ENCODE data around the gene UNC79. TPM values are rescaled to one million over a fixed set of nuclear protein-coding genes. Genes with fewer than 3 reads are reported as not detected.

Gene UNC79
- total RNA-seq, 4 donors from 2014 or later = 0.30 TPM; not detected in 3

DNA sequence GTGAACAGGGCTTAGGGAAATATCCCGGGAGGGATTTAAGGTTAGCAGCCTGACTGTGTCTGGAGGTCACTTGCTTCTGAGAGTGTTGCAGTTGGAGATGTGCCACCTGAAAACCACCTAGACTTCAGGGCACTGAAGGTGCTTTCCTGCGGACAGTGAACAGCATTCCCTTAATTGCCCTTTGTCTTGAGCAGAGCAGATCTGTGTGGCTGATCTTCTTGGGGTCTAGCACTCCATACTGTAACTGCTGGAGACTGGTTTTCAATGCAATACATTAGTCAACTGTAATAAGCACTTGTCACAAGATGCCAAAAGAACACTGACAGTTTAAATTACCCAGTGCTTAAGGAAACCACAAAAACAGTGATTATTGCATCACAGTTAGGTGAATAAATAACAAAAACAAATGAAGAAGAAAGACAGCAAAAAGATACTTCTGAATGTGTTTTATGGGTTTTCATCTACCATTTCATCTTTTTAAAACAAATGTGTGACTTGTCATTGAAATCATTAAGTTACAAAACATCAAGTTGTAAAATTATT is 245.7 kb downstream of the UNC79 start:
- TF ChIP-seq POLR2AphosphoS5 (IDR thresholded peaks at IDR 0.05) (no peak), EP300 (IDR thresholded peaks at IDR 0.05) (no peak), POLR2A (IDR thresholded peaks at IDR 0.05) (no peak)
- TF ChIP-seq, protein P1, sequence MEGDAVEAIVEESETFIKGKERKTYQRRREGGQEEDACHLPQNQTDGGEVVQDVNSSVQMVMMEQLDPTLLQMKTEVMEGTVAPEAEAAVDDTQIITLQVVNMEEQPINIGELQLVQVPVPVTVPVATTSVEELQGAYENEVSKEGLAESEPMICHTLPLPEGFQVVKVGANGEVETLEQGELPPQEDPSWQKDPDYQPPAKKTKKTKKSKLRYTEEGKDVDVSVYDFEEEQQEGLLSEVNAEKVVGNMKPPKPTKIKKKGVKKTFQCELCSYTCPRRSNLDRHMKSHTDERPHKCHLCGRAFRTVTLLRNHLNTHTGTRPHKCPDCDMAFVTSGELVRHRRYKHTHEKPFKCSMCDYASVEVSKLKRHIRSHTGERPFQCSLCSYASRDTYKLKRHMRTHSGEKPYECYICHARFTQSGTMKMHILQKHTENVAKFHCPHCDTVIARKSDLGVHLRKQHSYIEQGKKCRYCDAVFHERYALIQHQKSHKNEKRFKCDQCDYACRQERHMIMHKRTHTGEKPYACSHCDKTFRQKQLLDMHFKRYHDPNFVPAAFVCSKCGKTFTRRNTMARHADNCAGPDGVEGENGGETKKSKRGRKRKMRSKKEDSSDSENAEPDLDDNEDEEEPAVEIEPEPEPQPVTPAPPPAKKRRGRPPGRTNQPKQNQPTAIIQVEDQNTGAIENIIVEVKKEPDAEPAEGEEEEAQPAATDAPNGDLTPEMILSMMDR (IDR thresholded peaks at IDR 0.05) = no peak
- Histone ChIP-seq H3K27me3 (no peaks in the 10 kb centered on the region), H3K4me1 (no peaks in the 10 kb centered on the region), H3K27ac (no peak overlapping the region), H3K9me3 (no peaks in the 10 kb centered on the region), H3K36me3 (no peaks in the 10 kb centered on the region), H3K4me3 (no peak overlapping the region)
- DNase-seq (ENCODE audit: low spot score in 2 of 2) = no peak
- WGBS = 100% methylated on average over 1 of the region's 2 CpGs

DNA sequence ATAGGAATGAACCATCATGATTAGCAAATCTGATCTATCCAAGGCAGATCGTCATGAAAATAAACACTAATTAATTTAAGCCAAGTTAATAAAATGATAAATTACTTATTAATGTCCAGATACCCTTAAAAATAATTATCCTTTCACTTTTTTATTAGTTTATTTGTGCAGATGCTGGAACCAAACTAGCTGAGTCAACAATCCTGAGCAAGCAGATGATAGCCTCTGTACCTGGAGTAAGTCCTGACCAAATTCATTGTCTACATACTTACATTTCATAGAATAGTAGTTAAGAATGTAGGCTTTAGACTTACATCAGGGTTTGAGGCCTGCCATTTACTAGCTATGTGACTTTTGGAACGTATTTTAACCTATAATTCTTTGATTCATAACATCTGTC is 251.7 kb downstream of the UNC79 start:
- Histone ChIP-seq H3K36me3 (no peaks in the 10 kb centered on the region), H3K4me3 (no peak overlapping the region), H3K27me3 (no peaks in the 10 kb centered on the region), H3K9me3 (no peaks in the 10 kb centered on the region), H3K27ac (no peak overlapping the region), H3K4me1 (no peaks in the 10 kb centered on the region)
- WGBS = 79% methylated on average over 2 of the region's 2 CpGs
- TF ChIP-seq POLR2A (IDR thresholded peaks at IDR 0.05) (no peak), EP300 (IDR thresholded peaks at IDR 0.05) (no peak), POLR2AphosphoS5 (IDR thresholded peaks at IDR 0.05) (no peak)
- TF ChIP-seq, protein P1 (IDR thresholded peaks at IDR 0.05) = no peak
- no peak for DNase-seq (ENCODE audit: low spot score in 2 of 2)

DNA sequence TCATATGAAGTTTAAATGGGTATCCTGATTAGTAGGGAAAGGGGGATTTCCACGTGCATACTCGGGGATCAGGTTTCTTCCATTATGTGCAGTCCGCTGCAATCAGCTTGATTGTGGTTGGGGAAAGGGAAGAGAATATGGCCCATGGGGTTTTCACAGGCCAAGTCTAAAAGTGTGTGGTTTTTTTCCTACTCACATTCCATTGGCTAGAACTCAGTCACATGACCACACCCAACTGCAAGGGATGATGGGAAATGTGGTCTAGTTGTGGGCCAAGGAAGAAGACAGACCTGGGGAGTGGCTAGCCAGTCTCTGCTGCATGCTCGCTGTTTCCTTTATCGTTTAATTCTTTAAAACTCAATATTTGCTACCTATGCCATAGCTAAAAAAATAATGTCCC is 252.5 kb downstream of the UNC79 start:
- Histone ChIP-seq H3K4me3 (no peak overlapping the region), H3K36me3 (no peaks in the 10 kb centered on the region), H3K4me1 (no peaks in the 10 kb centered on the region), H3K9me3 (no peaks in the 10 kb centered on the region), H3K27me3 (peaks cover 2% of the 10 kb centered on the region), H3K27ac (no peak overlapping the region)
- WGBS = 55% methylated on average over 5 of the region's 5 CpGs
- no peak for DNase-seq (ENCODE audit: low spot score in 2 of 2)
- TF ChIP-seq EP300 (IDR thresholded peaks at IDR 0.05) (no peak), POLR2A (IDR thresholded peaks at IDR 0.05) (no peak), POLR2AphosphoS5 (IDR thresholded peaks at IDR 0.05) (no peak)
- TF ChIP-seq, protein P1 (IDR thresholded peaks at IDR 0.05) = no peak

DNA sequence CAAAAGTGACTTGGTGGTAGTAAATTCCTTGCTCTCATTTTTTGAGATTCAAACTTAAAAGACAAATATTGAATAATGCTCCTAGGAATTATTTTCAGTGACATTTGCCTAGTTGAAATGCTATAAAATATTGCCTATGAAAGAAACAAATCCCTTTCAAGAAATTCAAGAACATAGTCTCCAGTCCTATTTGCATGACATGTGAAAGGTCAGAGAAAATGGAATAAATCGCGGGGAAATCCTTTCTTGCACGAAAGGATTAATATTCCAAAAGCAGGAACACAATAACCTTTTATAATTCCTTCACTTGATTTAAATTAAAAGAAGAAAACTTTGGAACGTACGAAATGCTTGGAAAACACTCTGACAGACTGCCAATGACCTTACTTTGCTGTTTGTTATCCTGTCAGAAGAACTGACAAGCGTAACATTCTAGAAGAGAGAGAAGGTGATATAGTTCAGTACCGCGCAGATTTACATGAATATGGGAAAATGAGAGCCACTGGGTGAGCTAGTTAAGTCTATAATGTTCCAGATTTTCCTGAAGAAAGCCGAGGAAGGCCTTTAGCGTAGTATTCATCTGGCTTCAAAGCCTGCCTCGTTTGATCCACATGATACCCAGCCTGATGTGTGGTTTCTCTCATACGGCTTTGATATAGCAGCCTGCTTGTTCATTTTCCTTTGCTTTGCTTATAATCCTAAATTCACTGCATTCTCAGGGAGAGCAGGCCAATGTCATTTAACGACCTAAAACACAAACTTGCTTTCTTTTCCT is 254.6 kb downstream of the UNC79 start:
- 84% methylated on average over 13 of the region's 13 CpGs for WGBS
- no peak overlapping the region for H3K4me3 ChIP-seq

DNA sequence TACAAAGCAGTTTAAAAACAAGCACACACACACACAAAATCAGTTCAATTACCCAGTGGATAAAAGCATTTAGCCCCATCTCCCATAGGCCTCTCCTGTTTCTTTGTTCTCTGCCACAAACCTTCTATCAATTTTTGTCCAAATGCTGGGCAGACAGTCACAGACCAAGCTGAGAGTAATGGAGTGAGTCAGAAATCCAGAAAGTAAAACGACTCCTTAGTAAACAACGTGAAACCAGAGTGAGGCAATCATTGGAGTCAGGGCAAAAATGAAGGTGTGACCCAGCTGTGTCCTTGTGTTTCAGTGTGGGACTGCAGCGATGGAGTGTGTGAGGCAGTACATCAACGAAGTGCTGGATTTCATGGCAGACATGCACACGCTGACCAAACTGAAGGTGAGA is 255.5 kb downstream of the UNC79 start:
- Histone ChIP-seq H3K4me1 (no peaks in the 10 kb centered on the region), H3K36me3 (no peaks in the 10 kb centered on the region), H3K27me3 (peaks cover 13% of the 10 kb centered on the region), H3K9me3 (no peaks in the 10 kb centered on the region), H3K4me3 (no peak overlapping the region), H3K27ac (no peak overlapping the region)
- TF ChIP-seq, protein P1 (IDR thresholded peaks at IDR 0.05) = no peak
- WGBS = 61% methylated on average over 5 of the region's 5 CpGs
- DNase-seq (ENCODE audit: low spot score in 2 of 2) = no peak

More for the DNA sequence above, 254.6 kb downstream of the UNC79 start:
- Histone ChIP-seq H3K27me3 (peaks cover 13% of the 10 kb centered on the region), H3K4me1 (no peaks in the 10 kb centered on the region), H3K36me3 (no peaks in the 10 kb centered on the region), H3K9me3 (no peaks in the 10 kb centered on the region), H3K27ac (no peak overlapping the region)
- TF ChIP-seq EP300 (IDR thresholded peaks at IDR 0.05) (no peak), POLR2AphosphoS5 (IDR thresholded peaks at IDR 0.05) (no peak), POLR2A (IDR thresholded peaks at IDR 0.05) (no peak)
- TF ChIP-seq, protein P1 (IDR thresholded peaks at IDR 0.05) = no peak
- DNase-seq (ENCODE audit: low spot score in 2 of 2) = no peak
